ENCODE measurements around the gene TGM2. TPM values are rescaled to one million over a fixed set of nuclear protein-coding genes. Genes with fewer than 3 reads are reported as not detected.
A peak's percentile ranks its signal among the peaks of the same experiment; 100 is the strongest.

TGM2 gene
- total RNA-seq, 4 donors from 2014 or later = 163 to 385 (median 188) TPM

DNA sequence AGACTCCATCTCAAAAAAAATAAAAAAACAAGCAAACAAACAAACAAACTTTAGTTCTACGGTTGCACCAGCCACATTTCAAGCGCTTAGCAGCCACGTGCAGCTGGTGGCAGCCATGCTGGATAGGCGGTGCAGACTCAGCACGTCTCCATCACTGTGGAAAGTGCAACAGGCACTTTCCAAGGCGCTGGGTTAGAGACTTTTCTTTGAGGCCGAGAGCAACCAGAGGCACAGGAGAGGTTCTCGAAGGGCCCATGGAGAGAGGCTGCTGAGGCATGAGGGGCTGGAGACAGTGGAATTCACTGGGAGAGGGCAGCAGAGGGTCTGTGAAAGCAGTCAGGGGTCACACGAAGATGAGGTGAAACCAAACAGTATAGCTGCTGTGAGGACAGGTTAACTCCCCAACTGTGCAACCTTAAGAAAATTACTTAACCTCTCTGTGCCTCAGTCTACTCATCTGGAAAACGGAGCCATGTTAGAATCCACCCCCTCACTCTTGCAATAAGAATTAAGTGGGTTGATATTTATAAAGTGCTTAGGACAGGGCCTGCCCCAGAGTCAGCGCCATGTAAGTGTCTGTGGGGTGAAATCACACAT, 27.5 kb downstream of the TGM2 start:
- 88 to 100% methylated on average over 4 to 11 of the region's 11 CpGs for WGBS, 2 donors (ENCODE audit: low coverage in 1 of 2)
- H3K27me3 ChIP-seq = no peaks in the 10 kb centered on the region
- H3K4me3 ChIP-seq = no peak overlapping the region
- ATAC-seq = no peak
- no peak overlapping the region for H3K27ac ChIP-seq
- H3K4me1 ChIP-seq = peaks cover 0 to 18% (median 0%) of the 10 kb centered on the region in 3 donors
- H3K9me3 ChIP-seq = no peaks in the 10 kb centered on the region
- TF ChIP-seq EP300 (IDR thresholded peaks at IDR 0.05) (no peak), POLR2AphosphoS5 (IDR thresholded peaks at IDR 0.05) (no peak), POLR2A (IDR thresholded peaks at IDR 0.05) (no peak)
- TF ChIP-seq, protein P1, sequence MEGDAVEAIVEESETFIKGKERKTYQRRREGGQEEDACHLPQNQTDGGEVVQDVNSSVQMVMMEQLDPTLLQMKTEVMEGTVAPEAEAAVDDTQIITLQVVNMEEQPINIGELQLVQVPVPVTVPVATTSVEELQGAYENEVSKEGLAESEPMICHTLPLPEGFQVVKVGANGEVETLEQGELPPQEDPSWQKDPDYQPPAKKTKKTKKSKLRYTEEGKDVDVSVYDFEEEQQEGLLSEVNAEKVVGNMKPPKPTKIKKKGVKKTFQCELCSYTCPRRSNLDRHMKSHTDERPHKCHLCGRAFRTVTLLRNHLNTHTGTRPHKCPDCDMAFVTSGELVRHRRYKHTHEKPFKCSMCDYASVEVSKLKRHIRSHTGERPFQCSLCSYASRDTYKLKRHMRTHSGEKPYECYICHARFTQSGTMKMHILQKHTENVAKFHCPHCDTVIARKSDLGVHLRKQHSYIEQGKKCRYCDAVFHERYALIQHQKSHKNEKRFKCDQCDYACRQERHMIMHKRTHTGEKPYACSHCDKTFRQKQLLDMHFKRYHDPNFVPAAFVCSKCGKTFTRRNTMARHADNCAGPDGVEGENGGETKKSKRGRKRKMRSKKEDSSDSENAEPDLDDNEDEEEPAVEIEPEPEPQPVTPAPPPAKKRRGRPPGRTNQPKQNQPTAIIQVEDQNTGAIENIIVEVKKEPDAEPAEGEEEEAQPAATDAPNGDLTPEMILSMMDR (IDR thresholded peaks at IDR 0.05) = no peak
- H3K36me3 ChIP-seq = peaks cover 0 to 89% of the 10 kb centered on the region in 2 donors

DNA sequence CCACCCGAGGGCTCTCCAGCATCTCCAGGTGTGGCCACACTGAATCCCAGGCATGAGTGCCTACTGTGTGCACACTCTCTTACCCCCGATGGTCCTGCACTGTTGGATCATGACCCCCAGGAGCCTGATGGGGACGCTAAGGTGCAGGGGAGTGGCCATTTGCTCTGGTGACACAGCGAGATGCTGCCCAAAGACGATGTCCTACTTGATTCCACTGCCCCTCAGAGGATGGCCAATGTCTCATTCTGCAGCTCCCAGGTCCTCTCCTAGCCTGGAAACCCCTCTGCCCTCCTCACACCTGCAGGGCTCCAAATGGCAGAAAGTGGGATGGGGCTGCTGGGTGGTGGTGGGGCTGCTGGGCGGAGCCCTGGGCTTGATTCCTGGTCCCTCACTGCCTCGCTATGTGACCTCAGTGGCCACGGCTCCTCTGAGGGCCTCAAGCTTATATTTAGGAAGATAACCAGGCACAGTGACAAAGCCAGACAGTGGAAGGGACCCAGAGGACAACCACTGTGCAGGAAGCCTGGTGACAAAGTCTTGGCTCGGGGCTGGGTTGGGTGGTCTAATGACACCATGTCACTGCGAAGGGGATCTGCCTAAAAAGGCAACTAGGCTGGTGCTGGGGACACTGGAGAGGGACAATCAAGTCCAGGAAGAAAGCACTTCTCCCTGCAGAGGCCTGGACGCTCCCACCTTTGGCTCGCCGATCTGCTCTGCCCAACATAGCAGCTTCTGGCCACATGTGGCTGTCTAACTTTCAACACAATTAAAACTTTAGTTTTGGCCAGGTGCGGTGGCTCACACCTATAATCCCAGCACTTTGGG, 28.4 kb downstream of the TGM2 start:
- H3K27ac ChIP-seq = no peak overlapping the region
- 88 to 100% methylated on average over 1 to 5 of the region's 14 CpGs for WGBS, 2 donors (ENCODE audit: low coverage in 1 of 2)
- TF ChIP-seq POLR2A (IDR thresholded peaks at IDR 0.05) = no peak
- TF ChIP-seq EP300 (IDR thresholded peaks at IDR 0.05) = no peak
- TF ChIP-seq, protein P1 (IDR thresholded peaks at IDR 0.05) = no peak
- TF ChIP-seq POLR2AphosphoS5 (IDR thresholded peaks at IDR 0.05) = no peak
- H3K27me3 ChIP-seq = no peaks in the 10 kb centered on the region
- no peak overlapping the region for H3K4me3 ChIP-seq
- no peaks in the 10 kb centered on the region for H3K9me3 ChIP-seq
- no peak for ATAC-seq
- H3K4me1 ChIP-seq = peaks cover 0 to 16% (median 0%) of the 10 kb centered on the region in 3 donors
- peaks cover 0 to 92% of the 10 kb centered on the region in 2 donors for H3K36me3 ChIP-seq

DNA sequence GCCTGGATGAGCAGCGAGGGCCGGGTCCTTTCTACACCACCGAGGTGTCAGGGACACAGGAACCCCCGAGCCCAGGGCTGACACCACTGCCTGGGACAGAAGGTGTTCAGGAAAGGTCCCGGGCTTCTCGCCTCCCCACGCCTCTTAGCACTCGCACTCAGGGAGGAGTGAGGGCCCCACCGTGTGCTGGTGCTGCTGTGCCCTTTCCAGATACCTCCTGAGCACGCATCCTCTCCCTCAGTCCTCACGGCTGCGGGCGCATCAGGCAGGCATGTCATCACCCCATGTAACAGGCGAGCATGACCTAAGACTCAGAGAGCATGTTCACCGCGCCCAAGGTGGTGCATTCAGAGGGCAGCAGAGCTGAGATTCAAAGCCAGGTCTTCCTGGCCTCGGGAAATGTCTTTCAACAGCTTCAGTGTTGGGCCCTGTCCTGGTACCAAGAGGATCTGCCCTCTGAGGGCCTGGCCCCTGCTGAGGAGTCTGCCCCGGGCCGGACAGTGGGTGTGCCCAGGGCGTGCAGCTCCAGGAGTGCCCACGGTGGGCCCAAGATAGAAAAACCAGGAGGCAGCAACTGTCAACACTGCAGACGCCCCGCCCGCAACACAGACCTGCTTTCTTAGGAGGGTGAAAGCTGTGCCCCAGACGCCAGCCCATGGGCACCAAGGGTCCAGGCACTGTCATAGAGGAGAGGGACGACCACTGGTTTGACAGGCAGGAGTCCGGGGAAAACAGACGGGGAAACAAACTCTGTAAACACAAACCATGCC, 29.2 kb downstream of the TGM2 start:
- Histone ChIP-seq H3K4me1 (peaks cover 0 to 16% (median 0%) of the 10 kb centered on the region in 3 donors), H3K27ac (peak overlapping the region in 2 of 4 donors; percentile 21 to 32), H3K9me3 (no peaks in the 10 kb centered on the region), H3K36me3 (peaks cover 0 to 92% of the 10 kb centered on the region in 2 donors), H3K4me3 (no peak overlapping the region), H3K27me3 (no peaks in the 10 kb centered on the region)
- WGBS, 2 donors (ENCODE audit: low coverage in 1 of 2) = 73% methylated on average over 3 of the region's 28 CpGs; no CpG with 5 or more reads in 1 of the 2 donors
- ATAC-seq = no peak
- TF ChIP-seq POLR2AphosphoS5 (IDR thresholded peaks at IDR 0.05) = no peak
- TF ChIP-seq POLR2A (IDR thresholded peaks at IDR 0.05) = no peak
- TF ChIP-seq, protein P1 (IDR thresholded peaks at IDR 0.05) = no peak
- TF ChIP-seq EP300 (IDR thresholded peaks at IDR 0.05) = no peak

DNA sequence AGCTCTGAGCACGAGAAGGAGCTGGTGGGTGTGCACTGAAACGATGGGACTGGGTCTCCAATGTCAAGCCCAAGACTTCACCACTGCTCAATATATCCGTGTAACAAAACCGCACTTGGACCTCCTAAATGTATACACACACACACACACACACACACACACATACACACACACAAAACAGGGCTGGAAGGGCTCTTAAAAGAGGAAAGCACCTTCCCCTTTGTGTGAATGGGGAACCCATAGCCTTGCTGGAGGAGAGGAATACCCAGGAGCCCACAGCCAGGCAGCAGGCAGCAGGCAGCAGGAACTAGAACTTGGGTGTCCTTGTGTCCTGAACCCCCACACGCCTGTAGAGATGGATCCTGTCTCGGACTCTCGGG, 29.8 kb downstream of the TGM2 start:
- peaks cover 0 to 94% of the 10 kb centered on the region in 2 donors for H3K36me3 ChIP-seq
- H3K9me3 ChIP-seq = no peaks in the 10 kb centered on the region
- H3K4me1 ChIP-seq = peaks cover 0 to 16% (median 0%) of the 10 kb centered on the region in 3 donors
- no CpG with 5 or more reads among the region's 7 CpGs for WGBS, 2 donors (ENCODE audit: low coverage in 1 of 2)
- H3K4me3 ChIP-seq = no peak overlapping the region
- peak overlapping the region in 3 of 4 donors; percentile 21 to 60 (median 34) for H3K27ac ChIP-seq
- TF ChIP-seq, protein P1 (IDR thresholded peaks at IDR 0.05) = no peak
- no peaks in the 10 kb centered on the region for H3K27me3 ChIP-seq
- ATAC-seq = no peak
